Ectodermal cell (in vitro differentiated cells): ENCODE results near the gene YIPF2.

Experiments
- H3K27ac ChIP-seq: 2 replicates; pipeline ENCODE4 v1.7.0; 2013; ENCODE audit warnings: mild to moderate bottlenecking, low read depth, low read length; ENCODE audit not compliant: insufficient read depth, poor library complexity, severe bottlenecking
- H3K27me3 ChIP-seq: 2 replicates; pipeline ENCODE4 v1.7.0; 2013; ENCODE audit warnings: mild to moderate bottlenecking, low read length; ENCODE audit not compliant: insufficient read depth, control insufficient read depth, poor library complexity, severe bottlenecking
- H3K36me3 ChIP-seq: one replicate; pipeline ENCODE4 v1.7.0; 2013; ENCODE audit warnings: low read length; ENCODE audit not compliant: control insufficient read depth, insufficient read depth
- H3K4me1 ChIP-seq: one replicate; pipeline ENCODE4 v1.7.0; 2013; ENCODE audit warnings: low read length; ENCODE audit not compliant: control insufficient read depth, insufficient read depth
- H3K4me3 ChIP-seq: 2 replicates; pipeline ENCODE4 v1.7.0; 2013; ENCODE audit warnings: low read depth, low read length, control low read depth; ENCODE audit not compliant: insufficient read depth
- H3K9me3 ChIP-seq: 2 replicates; pipeline ENCODE4 v1.7.0; 2013; ENCODE audit warnings: mild to moderate bottlenecking, low read length, moderate library complexity; ENCODE audit not compliant: control insufficient read depth
- WGBS, 2 experiments: methylation state at CpG; one replicate each; pipeline ENCODE4 v1.1.7; 2013; ENCODE audit warnings: missing lambda C conversion rate in 2 of 2; 5-methylcytosine and 5-hydroxymethylcytosine counted together

YIPF2 gene

DNA sequence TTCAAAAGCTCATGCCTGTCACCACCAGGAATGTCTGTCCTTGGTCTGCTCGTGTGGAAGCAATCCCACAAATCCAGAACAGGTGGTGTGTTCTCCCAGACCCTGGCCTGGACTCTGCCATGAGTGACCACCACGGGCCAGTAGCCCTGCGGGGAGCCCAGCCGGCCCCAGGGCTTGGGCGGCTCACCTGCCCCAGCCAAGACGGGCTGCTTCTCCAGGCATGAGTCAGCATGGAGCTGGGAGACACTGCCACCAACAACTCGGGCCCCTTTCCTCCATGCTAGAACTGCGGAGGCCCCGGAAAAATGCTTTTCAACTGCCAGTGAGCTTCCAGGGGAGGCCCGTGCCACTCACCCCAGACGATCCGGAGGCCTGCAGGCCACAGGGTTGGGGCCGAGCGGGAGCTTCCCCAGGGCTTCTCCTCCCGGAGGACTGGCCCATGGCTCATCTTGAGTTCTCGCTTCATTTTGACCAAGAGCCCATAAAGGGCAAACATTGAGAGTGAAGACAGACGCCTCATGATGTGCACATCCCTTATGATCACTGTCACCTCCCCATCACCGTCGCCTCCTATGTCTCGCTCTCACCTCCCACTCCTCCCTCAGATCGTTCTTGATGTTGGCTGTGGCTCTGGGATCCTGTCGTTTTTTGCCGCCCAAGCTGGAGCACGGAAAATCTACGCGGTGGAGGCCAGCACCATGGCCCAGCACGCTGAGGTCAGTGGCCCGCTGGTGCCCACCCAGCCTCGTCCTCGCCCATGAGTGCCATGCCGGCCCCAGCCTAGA is 16.7 kb downstream of the YIPF2 start:
- Histone ChIP-seq H3K4me1 (no peaks in the 10 kb centered on the region), H3K4me3 (no peak overlapping the region), H3K36me3 (peaks cover 34% of the 10 kb centered on the region), H3K27ac (no peak overlapping the region), H3K9me3 (no peaks in the 10 kb centered on the region), H3K27me3 (no peaks in the 10 kb centered on the region)
- WGBS, 2 experiments: 94% methylated on average over 31 of the region's 31 CpGs

DNA sequence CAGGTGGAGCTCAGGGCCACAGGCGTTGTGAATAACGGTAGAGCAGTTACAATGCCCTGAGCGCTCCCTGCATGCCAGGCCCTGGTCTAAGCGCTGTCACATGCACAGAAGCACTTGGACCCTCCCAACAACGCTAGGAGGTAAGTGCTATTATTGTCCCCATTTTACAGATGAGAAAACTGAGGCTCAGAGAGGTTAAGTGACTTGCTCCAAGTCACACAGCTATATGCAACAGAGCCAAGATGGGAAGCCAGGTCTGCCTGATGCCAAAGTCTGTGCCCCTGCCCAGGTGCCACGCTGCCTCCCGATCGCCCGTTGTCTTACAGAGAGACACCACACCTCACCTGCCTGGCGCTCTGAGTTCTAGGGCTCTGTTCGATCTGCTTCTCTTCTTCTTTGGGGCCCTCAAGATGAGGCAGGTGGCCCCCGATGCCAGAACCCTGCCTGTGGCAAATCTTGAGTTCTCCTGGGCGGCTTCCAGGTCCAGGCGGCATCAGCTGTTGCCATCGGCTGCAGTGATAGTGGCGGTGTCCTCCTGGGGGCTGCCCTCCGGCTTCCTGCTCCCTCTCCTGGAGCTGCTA is 20.0 kb downstream of the YIPF2 start:
- H3K4me3 ChIP-seq: no peak overlapping the region
- no peaks in the 10 kb centered on the region for H3K27me3 ChIP-seq
- 96% methylated on average over 17 of the region's 17 CpGs for WGBS, 2 experiments
- no peaks in the 10 kb centered on the region for H3K4me1 ChIP-seq
- H3K27ac ChIP-seq: no peak overlapping the region
- no peaks in the 10 kb centered on the region for H3K9me3 ChIP-seq
- peaks cover 20% of the 10 kb centered on the region for H3K36me3 ChIP-seq

DNA sequence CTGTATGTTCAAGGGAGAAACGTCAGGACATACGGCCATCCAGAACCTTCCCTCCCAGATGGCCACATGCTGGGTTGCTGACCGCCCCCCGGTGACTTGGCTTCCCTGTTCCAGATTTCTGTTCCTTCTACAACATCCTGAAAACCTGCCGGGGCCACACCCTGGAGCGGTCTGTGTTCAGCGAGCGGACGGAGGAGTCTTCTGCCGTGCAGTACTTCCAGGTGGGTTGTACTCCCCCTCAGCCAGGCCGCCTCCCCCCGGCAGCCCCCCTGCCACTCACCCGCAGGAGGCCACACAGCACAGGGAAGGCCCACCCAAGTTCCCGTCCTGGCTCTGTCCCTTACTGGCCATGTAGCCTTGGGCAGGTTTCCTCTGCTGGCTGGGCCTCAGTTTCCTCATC is 20.5 kb downstream of the YIPF2 start:
- H3K36me3 ChIP-seq: peaks cover 20% of the 10 kb centered on the region
- WGBS, 2 experiments: 94 to 96% methylated on average over 14 of the region's 14 CpGs
- H3K27me3 ChIP-seq: no peaks in the 10 kb centered on the region
- no peaks in the 10 kb centered on the region for H3K9me3 ChIP-seq
- no peak overlapping the region for H3K4me3 ChIP-seq
- no peaks in the 10 kb centered on the region for H3K4me1 ChIP-seq
- no peak overlapping the region for H3K27ac ChIP-seq

DNA sequence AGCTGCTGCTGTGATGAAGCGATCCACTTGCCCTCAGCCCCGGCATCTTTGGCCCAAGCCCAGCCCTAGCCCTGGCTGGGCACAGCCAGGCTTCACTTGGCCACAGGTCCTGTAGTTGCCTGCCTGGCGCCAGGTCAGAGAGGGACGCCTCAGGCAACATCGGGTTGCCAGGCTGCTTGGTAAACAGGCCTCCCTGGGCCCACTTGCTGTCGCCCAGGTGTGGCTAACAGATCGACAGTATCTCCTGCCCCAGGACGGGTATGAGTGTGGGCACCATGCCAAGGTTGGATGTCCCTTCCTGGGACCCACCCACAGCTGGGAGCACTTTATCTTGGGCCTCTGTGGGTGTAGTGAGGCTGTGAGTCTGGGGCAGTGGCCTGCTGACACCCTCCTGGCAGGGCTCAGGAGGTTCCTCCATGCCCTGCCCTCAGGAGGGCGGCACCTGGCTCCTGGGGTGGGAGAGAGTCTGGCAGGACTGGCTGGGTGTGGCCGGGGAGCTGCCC is 29.2 kb downstream of the YIPF2 start:
- Histone ChIP-seq H3K4me1 (peaks cover 6% of the 10 kb centered on the region), H3K9me3 (no peaks in the 10 kb centered on the region), H3K27ac (no peak overlapping the region), H3K27me3 (no peaks in the 10 kb centered on the region), H3K36me3 (no peaks in the 10 kb centered on the region), H3K4me3 (no peak overlapping the region)
- WGBS, 2 experiments: 94 to 96% methylated on average over 10 of the region's 10 CpGs

DNA sequence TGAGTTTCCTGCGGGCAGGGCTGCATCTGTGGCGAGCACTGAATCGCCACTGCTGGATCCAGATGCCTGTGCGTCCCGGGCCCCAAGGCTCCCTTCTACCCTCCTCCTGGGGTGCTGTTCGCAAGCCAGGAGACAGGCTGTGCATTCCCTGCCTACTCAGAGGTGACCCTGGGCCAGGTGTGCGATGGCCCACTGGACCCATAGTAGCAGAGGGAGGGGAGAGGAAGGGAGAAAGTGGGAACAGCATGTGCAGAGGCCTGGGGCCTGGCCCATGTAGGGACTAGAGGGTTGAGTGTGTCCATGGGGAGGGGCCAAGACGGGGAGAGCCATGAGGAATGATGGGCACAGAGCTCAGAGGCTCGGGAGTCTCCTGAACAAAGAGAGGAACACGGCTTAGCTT is 29.8 kb downstream of the YIPF2 start:
- Histone ChIP-seq H3K4me3 (no peak overlapping the region), H3K4me1 (peaks cover 10% of the 10 kb centered on the region), H3K9me3 (no peaks in the 10 kb centered on the region), H3K27ac (no peak overlapping the region), H3K36me3 (no peaks in the 10 kb centered on the region), H3K27me3 (no peaks in the 10 kb centered on the region)
- 90% methylated on average over 10 of the region's 10 CpGs for WGBS, 2 experiments

DNA sequence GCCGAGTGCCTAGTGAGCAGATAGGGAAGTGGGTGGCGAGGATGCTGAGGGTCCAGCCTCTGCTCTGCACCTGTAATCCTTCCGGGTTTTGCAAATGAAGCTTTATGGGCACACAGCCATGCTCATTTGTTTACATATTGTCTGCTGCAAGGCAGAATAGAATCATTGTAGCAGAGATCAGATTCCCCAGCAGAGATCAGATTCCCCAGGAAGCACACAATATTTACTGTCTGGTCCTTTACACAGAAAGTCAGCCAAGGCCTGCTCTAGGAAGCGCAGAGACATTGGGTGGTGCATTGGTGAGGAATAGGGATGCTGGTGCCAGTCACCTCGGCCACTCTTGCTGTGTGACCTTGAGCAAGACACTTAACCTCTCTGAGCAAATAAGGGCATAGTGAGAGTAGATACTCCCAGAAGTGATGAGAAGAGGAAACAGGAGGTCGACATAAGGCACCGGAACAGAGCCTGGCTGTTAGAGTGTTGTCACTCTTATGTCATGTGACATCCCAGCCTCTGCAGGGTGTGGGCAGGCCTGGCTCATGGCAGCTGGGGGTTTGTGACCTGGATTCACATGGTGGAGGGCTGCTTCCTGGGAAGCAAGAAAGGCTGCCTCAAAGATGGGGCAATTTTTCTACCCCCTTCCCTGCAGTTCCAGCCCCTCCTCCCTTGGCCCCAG is 31.4 kb downstream of the YIPF2 start:
- WGBS, 2 experiments: 88 to 91% methylated on average over 7 of the region's 7 CpGs
- no peak overlapping the region for H3K27ac ChIP-seq

DNA sequence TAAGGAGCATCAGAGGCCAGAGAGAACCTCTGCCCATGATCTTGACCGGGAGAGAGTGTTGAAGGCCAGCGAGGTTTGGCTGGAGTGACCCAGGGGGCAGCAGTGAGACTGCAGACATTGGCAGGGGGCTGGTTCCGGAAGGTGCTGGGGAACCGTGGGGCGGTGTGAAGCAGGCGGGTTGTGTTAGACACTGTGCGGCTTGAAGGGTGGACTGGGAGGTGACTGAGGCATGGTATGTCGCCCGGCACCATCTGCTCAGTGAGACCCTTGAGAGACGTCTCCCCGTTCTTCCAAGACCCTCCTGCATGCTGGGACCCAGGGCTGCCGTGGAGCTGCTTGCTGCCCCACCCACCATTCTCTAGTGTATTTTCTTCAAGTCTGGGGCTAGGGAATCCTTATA is 32.5 kb downstream of the YIPF2 start:
- Histone ChIP-seq H3K27ac (no peak overlapping the region), H3K4me1 (peaks cover 23% of the 10 kb centered on the region), H3K27me3 (no peaks in the 10 kb centered on the region), H3K36me3 (no peaks in the 10 kb centered on the region), H3K9me3 (no peaks in the 10 kb centered on the region), H3K4me3 (no peak overlapping the region)
- WGBS, 2 experiments: 86% methylated on average over 12 of the region's 12 CpGs

More for the DNA sequence above, 31.4 kb downstream of the YIPF2 start:
- Histone ChIP-seq H3K36me3 (no peaks in the 10 kb centered on the region), H3K9me3 (no peaks in the 10 kb centered on the region), H3K4me3 (no peak overlapping the region), H3K4me1 (peaks cover 14% of the 10 kb centered on the region), H3K27me3 (no peaks in the 10 kb centered on the region)

DNA sequence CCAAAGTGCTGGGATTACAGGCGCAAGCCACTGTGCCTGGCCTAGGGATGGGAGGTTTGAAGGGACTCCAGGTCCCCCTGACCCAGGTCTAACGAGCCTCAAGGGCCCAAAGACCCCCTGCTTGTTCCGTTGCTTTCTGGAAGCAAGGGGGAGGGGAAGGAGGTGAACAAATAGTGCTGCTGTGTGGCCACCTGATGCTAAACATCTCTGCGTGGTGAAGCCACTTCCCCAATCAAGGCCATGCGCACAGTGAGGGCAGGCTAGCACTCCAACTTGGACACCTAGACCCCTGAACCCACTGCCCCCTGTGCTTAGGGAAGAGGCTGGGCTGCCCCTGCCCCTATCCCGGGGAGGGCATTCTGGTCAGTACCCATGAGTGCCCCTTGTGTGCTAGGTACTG is 33.1 kb downstream of the YIPF2 start:
- Histone ChIP-seq H3K4me3 (no peak overlapping the region), H3K4me1 (peaks cover 26% of the 10 kb centered on the region), H3K27me3 (no peaks in the 10 kb centered on the region), H3K36me3 (no peaks in the 10 kb centered on the region), H3K27ac (no peak overlapping the region), H3K9me3 (no peaks in the 10 kb centered on the region)
- WGBS, 2 experiments: 80 to 81% methylated on average over 6 of the region's 6 CpGs

DNA sequence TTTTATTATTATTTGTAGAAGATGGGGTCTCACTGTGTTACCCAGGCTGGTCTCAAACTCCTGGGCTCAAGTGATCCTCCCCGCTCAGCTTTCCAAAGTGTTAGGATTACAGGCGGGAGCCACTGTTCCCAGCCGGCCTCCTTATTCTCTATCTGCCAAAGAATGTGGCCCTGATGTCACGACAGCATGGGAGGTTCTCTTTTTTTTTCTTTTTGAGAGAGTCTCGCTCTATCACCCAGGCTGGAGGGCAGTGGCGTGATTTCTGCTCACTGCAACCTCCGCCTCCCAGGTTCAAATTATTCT is 33.6 kb downstream of the YIPF2 start:
- Histone ChIP-seq H3K4me3 (no peak overlapping the region), H3K4me1 (peaks cover 26% of the 10 kb centered on the region), H3K36me3 (no peaks in the 10 kb centered on the region), H3K27me3 (no peaks in the 10 kb centered on the region), H3K9me3 (no peaks in the 10 kb centered on the region), H3K27ac (no peak overlapping the region)
- 75 to 79% methylated on average over 7 of the region's 7 CpGs for WGBS, 2 experiments

DNA sequence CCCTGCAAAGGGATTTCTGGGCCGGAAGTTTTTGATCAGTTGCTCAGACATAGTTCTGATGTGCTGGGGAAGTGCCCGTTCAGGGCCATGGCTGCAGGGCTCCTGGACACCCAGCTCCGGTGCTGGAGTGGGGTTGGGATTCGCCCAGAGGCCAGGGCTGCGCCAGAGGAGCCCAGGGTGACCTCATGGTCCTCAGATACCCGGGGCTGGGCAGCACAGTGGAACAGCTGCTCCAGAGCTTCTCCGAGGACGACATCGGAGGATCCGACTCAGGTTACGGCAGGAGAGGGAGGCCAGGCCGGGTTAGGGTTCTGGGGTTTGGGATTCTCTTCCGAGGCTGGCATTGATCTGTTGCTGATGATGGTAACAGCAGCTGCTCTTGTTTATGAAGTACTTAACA is 36.2 kb downstream of the YIPF2 start:
- WGBS, 2 experiments: 89 to 93% methylated on average over 13 of the region's 13 CpGs
- no peaks in the 10 kb centered on the region for H3K9me3 ChIP-seq
- H3K4me3 ChIP-seq: no peak overlapping the region
- H3K27me3 ChIP-seq: no peaks in the 10 kb centered on the region
- H3K36me3 ChIP-seq: no peaks in the 10 kb centered on the region
- H3K4me1 ChIP-seq: peaks cover 41% of the 10 kb centered on the region
- no peak overlapping the region for H3K27ac ChIP-seq
